Colonic mucosa (tissue), 4 donors: ENCODE data around the gene APC2. TPM values are rescaled to one million over a fixed set of nuclear protein-coding genes. Genes with fewer than 3 reads are reported as not detected.

Experiments used
- DNase-seq: peaks from one replicate; pipeline ENCODE4 v3.0.0-alpha.2; 2020
- H3K27ac ChIP-seq: fragments of 200-600 bp; one replicate; pipeline ENCODE4 v1.8.0; 2021
- H3K27me3 ChIP-seq: fragments of 200-600 bp; one replicate; pipeline ENCODE4 v1.8.0; 2021
- H3K36me3 ChIP-seq: fragments of 200-600 bp; one replicate; pipeline ENCODE4 v1.8.0; 2021
- H3K4me1 ChIP-seq: fragments of 200-600 bp; one replicate; pipeline ENCODE4 v1.8.0; 2021; ENCODE audit warnings: mild to moderate bottlenecking
- H3K4me3 ChIP-seq: fragments of 200-600 bp; one replicate; pipeline ENCODE4 v1.8.0; 2021
- H3K9ac ChIP-seq, 2 donors: one replicate each; pipeline ENCODE4 v1.7.0; 2013; ENCODE audit warnings: control low read depth in 2 of 2, low read depth in 2 of 2, low read length in 2 of 2
- H3K9me3 ChIP-seq: fragments of 200-600 bp; one replicate; pipeline ENCODE4 v1.8.0; 2021
- intact Hi-C: fragments of 100-400 bp; cut with DNase I; formaldehyde crosslinking; loops from one replicate; pipeline ENCODE4 v1.14.1; 2022
- total RNA-seq, 2 donors: library from RNA; stranded (reverse); fragmentation: NEBNext Ultra II Directional in 1 of 2; extraction: Animal tissue kit (Norgen Biotek cat#: 25700) in 1 of 2; gene quantifications; one replicate each; pipeline ENCODE4 v1.2.1, GENCODE V29; 2021
- TF ChIP-seq, protein P1 (sequence below): fragments of 200-600 bp; IDR thresholded peaks from one replicate; pipeline ENCODE4 v1.8.0; 2022; ENCODE audit warnings: antibody characterized with exemption, mild to moderate bottlenecking
- donor health status: healthy.
- donor health status: DM: no; HTN: no; CAD: no.
- donor health status: DM: no; HTN: no; CAD: no.

The APC2 gene
- total RNA-seq, 2 donors from 2014 or later, result 0.05 to 0.42 TPM

DNA sequence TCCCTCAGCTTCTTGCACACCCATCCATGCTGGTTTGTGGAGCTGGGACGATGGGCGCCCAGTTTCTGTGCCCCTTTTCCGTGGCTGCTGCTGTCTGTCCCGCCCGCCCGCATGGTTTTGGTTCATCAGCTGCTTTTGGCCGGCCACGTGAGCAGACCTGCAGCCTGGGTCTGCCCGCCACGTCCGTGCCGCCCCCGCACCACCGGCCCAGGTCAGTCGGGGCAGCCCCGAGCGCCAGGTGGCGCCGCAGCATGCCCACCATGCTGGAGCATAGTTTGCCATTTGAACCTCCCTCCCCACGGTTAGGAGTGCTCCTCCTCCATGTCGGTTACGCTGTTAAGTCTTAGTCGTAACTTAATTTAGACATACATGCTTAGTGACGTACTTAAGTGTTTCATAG is 27.0 kb upstream of the APC2 start:
- Histone ChIP-seq H3K27me3 (no peaks in the 10 kb centered on the region), H3K4me1 (no peaks in the 10 kb centered on the region), H3K4me3 (no peak overlapping the region), H3K27ac (no peak overlapping the region), H3K9me3 (no peaks in the 10 kb centered on the region), H3K36me3 (peaks cover 23% of the 10 kb centered on the region), H3K9ac (no peak overlapping the region)
- intact Hi-C loops, result no loop called here
- TF ChIP-seq, protein P1, sequence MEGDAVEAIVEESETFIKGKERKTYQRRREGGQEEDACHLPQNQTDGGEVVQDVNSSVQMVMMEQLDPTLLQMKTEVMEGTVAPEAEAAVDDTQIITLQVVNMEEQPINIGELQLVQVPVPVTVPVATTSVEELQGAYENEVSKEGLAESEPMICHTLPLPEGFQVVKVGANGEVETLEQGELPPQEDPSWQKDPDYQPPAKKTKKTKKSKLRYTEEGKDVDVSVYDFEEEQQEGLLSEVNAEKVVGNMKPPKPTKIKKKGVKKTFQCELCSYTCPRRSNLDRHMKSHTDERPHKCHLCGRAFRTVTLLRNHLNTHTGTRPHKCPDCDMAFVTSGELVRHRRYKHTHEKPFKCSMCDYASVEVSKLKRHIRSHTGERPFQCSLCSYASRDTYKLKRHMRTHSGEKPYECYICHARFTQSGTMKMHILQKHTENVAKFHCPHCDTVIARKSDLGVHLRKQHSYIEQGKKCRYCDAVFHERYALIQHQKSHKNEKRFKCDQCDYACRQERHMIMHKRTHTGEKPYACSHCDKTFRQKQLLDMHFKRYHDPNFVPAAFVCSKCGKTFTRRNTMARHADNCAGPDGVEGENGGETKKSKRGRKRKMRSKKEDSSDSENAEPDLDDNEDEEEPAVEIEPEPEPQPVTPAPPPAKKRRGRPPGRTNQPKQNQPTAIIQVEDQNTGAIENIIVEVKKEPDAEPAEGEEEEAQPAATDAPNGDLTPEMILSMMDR, result no peak
- no peak for DNase-seq

DNA sequence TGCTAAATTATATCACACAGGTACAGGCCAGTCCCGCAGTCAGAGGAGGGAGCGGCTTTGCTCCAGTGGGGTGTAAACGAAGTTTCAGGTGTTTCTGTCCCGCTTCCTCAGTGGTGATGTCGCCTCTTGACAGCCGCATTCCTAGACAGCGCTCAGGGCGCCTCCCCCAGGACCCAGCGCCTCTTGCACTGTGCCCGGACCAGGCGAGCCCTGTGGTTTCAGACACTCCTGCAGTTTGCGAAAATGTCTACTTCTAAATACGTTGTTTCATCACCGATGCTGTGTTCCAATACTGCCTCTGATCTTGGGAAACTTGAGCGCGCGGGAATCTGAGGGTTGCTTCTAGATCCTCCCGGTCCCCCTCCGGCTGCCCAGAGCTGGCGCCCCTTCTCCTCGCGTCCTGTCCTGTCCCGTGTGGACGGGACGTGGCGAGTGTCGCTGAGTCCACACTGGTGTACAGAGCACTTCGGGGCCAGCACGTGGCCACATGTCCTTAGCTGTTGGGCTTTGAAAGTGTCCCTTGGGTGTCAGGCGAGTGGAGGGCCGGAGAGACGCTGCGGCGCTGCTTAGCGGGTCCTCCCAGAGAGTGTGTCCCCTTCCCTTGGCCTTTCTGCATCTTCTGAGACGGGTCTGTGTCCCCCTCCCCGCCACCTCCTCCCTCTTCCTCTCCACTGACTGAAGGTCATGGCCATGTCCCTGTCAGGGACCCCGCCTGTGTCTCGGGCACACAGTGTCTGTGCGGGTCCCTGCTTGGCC is 26.3 kb upstream of the APC2 start:
- intact Hi-C loops, result no loop called here
- Histone ChIP-seq H3K27me3 (no peaks in the 10 kb centered on the region), H3K27ac (no peak overlapping the region), H3K9ac (no peak overlapping the region), H3K9me3 (no peaks in the 10 kb centered on the region), H3K4me1 (no peaks in the 10 kb centered on the region), H3K4me3 (no peak overlapping the region), H3K36me3 (peaks cover 23% of the 10 kb centered on the region)
- TF ChIP-seq, protein P1, result no peak
- no peak for DNase-seq

DNA sequence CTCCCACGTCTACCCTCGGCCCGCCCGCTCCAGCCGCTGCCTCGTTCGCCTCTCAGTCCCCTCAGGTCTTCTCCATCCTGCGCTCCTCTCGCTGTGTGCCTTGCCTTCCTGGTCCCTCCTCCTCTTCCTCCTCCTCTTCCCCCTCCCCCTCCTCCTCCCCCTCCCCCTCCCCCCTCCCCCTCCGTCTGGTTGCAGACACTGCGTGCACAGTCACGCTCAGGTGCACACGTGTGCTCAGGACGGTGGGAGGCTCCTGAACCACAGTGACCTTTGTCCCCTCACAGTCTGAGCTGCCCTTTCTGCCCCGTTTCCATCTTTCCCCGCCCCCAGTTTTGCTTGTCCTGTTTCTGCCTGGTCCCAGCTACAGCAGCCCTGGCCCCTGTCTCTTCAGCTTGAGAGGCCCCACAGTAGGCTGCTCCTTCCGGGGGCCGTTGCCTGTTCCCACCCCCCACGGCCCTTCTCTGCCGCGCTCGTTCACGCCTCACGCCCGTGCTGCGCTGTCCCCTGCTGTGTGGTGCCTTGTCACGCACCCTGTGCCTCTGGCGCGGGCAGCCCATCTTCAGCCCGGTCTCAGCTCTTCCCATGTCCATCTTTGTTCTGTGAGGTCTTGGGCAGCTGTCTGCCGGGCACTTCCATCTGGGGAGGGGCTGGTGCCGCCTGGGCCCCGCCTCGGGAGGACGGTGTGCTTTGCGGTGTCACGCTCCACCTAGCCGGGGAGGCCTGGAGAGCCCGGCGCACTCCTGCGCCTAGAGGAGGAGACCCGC is 25.5 kb upstream of the APC2 start:
- no peaks in the 10 kb centered on the region for H3K4me1 ChIP-seq
- DNase-seq, result no peak
- no peak overlapping the region for H3K4me3 ChIP-seq
- peaks cover 23% of the 10 kb centered on the region for H3K36me3 ChIP-seq
- H3K9me3 ChIP-seq, result no peaks in the 10 kb centered on the region
- no peak overlapping the region for H3K9ac ChIP-seq
- no peak overlapping the region for H3K27ac ChIP-seq
- intact Hi-C loops, result no loop called here
- H3K27me3 ChIP-seq, result no peaks in the 10 kb centered on the region
- TF ChIP-seq, protein P1, result no peak

DNA sequence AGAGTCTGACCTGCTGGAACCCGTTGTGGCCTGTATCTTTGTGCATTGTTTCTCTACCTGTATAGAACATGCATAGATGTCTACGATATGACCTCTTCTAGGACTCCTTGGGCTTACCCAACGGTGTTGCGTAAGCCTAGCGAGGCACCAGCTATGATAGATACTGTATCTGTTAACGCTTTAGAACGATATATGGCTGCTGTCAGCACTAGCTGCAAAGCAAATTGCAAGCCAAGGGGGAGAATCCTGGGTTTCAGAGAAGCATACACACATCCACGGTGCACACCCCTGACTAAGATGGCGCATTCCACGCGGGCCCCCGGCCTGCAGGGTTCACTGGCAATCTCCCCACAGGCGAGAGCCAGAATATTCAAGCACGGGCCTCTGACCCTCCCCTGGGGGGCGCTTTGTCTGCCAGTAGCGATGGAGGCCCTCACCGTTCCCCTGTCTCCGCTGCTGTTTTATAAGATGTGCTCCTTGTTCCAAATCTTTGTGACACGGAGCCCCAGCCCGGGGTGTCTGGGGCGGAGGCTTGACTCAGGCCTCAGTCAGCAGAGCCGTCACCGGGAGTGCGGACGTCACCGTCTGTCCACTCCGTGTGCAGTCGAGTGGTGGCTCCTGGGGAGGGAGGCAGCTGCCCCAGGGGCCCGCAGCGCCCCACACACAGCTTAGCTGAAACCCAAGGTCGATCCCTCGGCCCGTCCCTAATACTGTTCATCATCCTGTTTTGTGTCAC is 24.7 kb upstream of the APC2 start:
- peaks cover 22% of the 10 kb centered on the region for H3K36me3 ChIP-seq

DNA sequence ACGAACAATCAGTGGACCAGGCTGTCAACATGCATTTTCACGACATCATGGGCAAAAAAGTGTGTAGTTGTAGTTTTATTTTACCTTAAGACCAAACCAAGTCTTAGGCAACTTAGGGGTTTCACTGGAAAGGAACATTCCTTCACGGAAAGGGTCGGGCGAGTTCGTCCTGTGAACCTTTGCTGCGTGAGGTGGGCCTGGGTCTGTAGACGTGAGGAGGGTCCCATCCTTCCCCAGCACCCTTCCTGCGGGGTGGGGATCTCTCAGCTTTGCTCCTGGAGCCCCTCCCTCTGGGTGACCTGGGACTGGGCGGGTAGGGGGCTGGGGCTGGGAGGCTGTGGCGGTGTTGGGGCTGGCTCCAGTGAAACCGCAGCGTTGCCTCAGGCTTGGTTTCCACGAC is 24.0 kb upstream of the APC2 start:
- Histone ChIP-seq H3K4me3 (no peak overlapping the region), H3K9ac (no peak overlapping the region), H3K27me3 (no peaks in the 10 kb centered on the region), H3K36me3 (peaks cover 15% of the 10 kb centered on the region), H3K9me3 (no peaks in the 10 kb centered on the region), H3K27ac (no peak overlapping the region), H3K4me1 (no peaks in the 10 kb centered on the region)
- TF ChIP-seq, protein P1, result no peak
- intact Hi-C loops, result no loop called here
- no peak for DNase-seq

More for the DNA sequence above, 24.7 kb upstream of the APC2 start:
- Histone ChIP-seq H3K9ac (no peak overlapping the region), H3K4me3 (no peak overlapping the region), H3K4me1 (no peaks in the 10 kb centered on the region), H3K27ac (no peak overlapping the region), H3K9me3 (no peaks in the 10 kb centered on the region), H3K27me3 (no peaks in the 10 kb centered on the region)
- intact Hi-C loops, result no loop called here
- DNase-seq, result no peak
- TF ChIP-seq, protein P1, result no peak
